ENCODE measurements around the gene XPC.
A peak's percentile ranks its signal among the peaks of the same experiment; 100 is the strongest.

The XPC gene

GRCh38 chr3:14145236-14145635 lies 33.2 kb downstream of the XPC start:
- Histone ChIP-seq H3K4me3 (peak overlapping the region in 1 of 2 donors; percentile 14), H3K36me3 (peaks cover 26 to 62% (median 55%) of the 10 kb centered on the region in 3 donors)
- intact Hi-C loops (cut with DNase I; ENCODE audit: low total_unique reads), result no loop called here

GRCh38 chr3:14144423-14145075 lies 33.9 kb downstream of the XPC start:
- Histone ChIP-seq H3K4me3 (peak overlapping the region; percentile 2 to 14), H3K9me3 (no peaks in the 10 kb centered on the region), H3K4me1 (peaks cover 0 to 91% (median 70%) of the 10 kb centered on the region in 4 donors), H3K27ac (peak overlapping the region; percentile 87 to 88), H3K36me3 (peaks cover 27 to 65% (median 59%) of the 10 kb centered on the region in 3 donors), H3K27me3 (no peaks in the 10 kb centered on the region)
- intact Hi-C loops (cut with DNase I; ENCODE audit: low total_unique reads), result loop anchor here (5.0 kb wide), 1 partner anchor 33 kb away; the partner anchor contains the start of genes LSM3 and XPC
- no peak for TF ChIP-seq CTCF (IDR thresholded peaks at IDR 0.05)
- peak; percentile 88 to 89 for DNase-seq

More at GRCh38 chr3:14145236-14145635, 33.2 kb downstream of the XPC start:
- no peak for TF ChIP-seq CTCF (IDR thresholded peaks at IDR 0.05)
- H3K27me3 ChIP-seq, result no peaks in the 10 kb centered on the region
- peak overlapping the region; percentile 87 to 88 for H3K27ac ChIP-seq
- no peak for DNase-seq
- H3K9me3 ChIP-seq, result no peaks in the 10 kb centered on the region
- peaks cover 0 to 84% (median 67%) of the 10 kb centered on the region in 4 donors for H3K4me1 ChIP-seq

GRCh38 chr3:14143271-14144225 lies 34.9 kb downstream of the XPC start:
- peak; percentile 82 to 85 for DNase-seq
- Histone ChIP-seq H3K4me3 (peak overlapping the region in 1 of 2 donors; percentile 2), H3K9me3 (no peaks in the 10 kb centered on the region), H3K27ac (peak overlapping the region; percentile 87 to 88), H3K27me3 (no peaks in the 10 kb centered on the region), H3K36me3 (peaks cover 35 to 70% (median 64%) of the 10 kb centered on the region in 3 donors), H3K4me1 (peaks cover 0 to 90% (median 71%) of the 10 kb centered on the region in 4 donors)
- TF ChIP-seq CTCF (IDR thresholded peaks at IDR 0.05), result peak in 1 of 2 experiments; percentile 9
- intact Hi-C loops (cut with DNase I; ENCODE audit: low total_unique reads), result loop anchor here (5.0 kb wide), 1 partner anchor 34 kb away; the partner anchor contains the start of genes LSM3 and XPC

- Histone ChIP-seq H3K27me3 (no peaks in the 10 kb centered on the region), H3K4me3 (no peak overlapping the region), H3K4me1 (peaks cover 0 to 90% (median 73%) of the 10 kb centered on the region in 4 donors), H3K36me3 (peaks cover 43 to 70% (median 55%) of the 10 kb centered on the region in 3 donors), H3K27ac (peak overlapping the region; percentile 87 to 88), H3K9me3 (no peaks in the 10 kb centered on the region)
- DNase-seq, result no peak
- intact Hi-C loops (cut with DNase I; ENCODE audit: low total_unique reads), result loop anchor here (5.0 kb wide), 1 partner anchor 35 kb away; the partner anchor contains the start of genes LSM3 and XPC
- TF ChIP-seq CTCF (IDR thresholded peaks at IDR 0.05), result no peak
Observed at GRCh38 chr3:14142567-14143270, 35.7 kb downstream of the XPC start.
